Measurements from ENCODE around the gene SLC2A4.
A peak's percentile ranks its signal among the peaks of the same experiment; 100 is the strongest.
"Not testable (repeated sequence)": the region's sequence is repeated elsewhere in the genome, so short reads cannot be mapped to it uniquely, and the experiment has no call there.

The SLC2A4 gene

DNA sequence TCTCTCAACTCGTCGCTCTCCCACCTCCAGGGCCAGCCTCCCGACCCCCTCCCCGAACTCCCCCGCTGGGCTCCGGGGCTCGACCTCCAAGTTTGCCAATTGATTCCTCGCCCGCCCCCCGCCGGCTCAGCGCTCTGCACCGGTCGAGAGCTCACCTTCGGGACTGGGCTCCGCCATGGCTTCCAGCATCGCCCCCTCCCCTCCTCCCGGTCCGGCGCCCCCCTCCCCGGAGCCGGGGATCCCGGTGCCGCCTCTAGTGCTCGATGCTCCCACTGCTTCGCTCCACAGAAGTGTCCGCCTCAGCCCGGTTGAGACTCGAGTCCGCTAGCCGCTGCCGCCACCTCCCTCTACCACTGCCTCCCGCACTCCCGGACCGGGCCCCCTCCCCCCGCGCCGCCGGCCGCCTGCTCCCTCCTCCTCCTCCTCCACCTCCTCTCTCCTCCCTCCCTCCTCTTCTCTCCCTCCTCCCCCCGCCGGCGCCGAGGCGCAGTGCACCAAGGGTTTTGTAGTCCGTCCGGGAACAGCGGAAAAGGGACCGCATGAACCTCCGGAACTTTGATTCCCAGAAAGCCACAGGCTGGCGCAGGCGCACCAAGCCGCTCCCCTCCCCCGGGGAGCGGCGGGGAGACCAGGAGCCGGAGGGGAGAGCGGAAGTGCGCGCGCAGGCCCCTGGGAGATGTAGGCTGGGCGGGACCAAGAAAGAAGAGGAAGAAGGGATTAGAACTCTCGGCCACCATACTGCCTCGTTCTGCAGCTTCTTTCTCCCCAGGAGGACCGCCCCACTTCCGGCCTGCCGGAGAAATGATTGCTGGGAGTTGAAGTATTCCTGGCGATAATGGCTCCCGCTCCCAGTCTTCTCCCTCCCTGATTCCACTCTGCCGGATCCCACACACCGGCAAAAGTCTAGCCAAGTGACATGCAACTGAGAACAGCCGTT lies 42.2 kb upstream of the SLC2A4 start, which contains the start of gene PHF23:
Gene PHF23 (minus strand): TSS at position 367 of the 937 bp plus-strand sequence. CDS start 178 bp downstream, at position 189.
- Histone ChIP-seq H2AFZ (ENCODE audit: low read length, unreplicated experiment) (peak within 1 kb of the TSS; percentile 8), H3K27ac (ENCODE audit: low read depth, low read length) (peak within 1 kb of the TSS; percentile 96), H3K4me1 (ENCODE audit: control insufficient read depth, insufficient read depth, low read length, unreplicated experiment) (peaks cover 44% of the 10 kb centered on the region), H3K36me3 (ENCODE audit: insufficient read depth, low read length) (peaks cover 24% of the 10 kb centered on the region; the same call in 1 of the 2 replicates), H3K4me3 (ENCODE audit: low read depth, low read length) (peak within 1 kb of the TSS; percentile 97), H3K79me2 (ENCODE audit: control insufficient read depth, insufficient read depth, low read length, unreplicated experiment) (peaks cover 61% of the 10 kb centered on the region), H3K27me3 (ENCODE audit: insufficient read depth, low read length) (no peaks in the 10 kb centered on the region)

DNA sequence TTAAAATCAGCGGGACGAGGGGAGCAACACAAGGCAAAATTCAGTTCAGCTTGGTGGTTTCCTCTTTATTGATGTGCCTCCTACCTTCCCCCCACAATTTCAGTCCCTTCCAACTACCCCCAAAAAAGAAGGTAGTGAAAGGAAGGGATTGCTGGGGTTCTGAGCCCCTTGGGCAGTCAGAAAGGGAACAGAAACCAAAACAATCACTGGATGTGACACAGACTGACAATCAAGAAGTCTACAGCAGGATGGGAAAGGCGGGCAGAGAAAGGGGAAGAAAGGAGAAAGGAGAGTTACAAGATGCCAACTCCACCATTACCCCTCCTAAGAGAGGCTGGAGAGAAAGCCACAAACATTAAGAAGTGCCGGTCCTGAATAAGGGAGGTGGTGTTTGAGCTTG lies 41.1 kb upstream of the SLC2A4 start:
- peak overlapping the region; percentile 91 for H3K4me3 ChIP-seq (ENCODE audit: low read depth, low read length)
- H3K27ac ChIP-seq (ENCODE audit: low read depth, low read length), result peak overlapping the region; percentile 96; the same call in 1 of the 2 replicates
- peaks cover 55% of the 10 kb centered on the region for H3K79me2 ChIP-seq (ENCODE audit: control insufficient read depth, insufficient read depth, low read length, unreplicated experiment)
- peaks cover 35% of the 10 kb centered on the region for H3K4me1 ChIP-seq (ENCODE audit: control insufficient read depth, insufficient read depth, low read length, unreplicated experiment)
- H3K36me3 ChIP-seq (ENCODE audit: insufficient read depth, low read length), result peaks cover 20% of the 10 kb centered on the region; the same call in 1 of the 2 replicates
- no peak overlapping the region for H2AFZ ChIP-seq (ENCODE audit: low read length, unreplicated experiment)
- no peaks in the 10 kb centered on the region for H3K27me3 ChIP-seq (ENCODE audit: insufficient read depth, low read length)

DNA sequence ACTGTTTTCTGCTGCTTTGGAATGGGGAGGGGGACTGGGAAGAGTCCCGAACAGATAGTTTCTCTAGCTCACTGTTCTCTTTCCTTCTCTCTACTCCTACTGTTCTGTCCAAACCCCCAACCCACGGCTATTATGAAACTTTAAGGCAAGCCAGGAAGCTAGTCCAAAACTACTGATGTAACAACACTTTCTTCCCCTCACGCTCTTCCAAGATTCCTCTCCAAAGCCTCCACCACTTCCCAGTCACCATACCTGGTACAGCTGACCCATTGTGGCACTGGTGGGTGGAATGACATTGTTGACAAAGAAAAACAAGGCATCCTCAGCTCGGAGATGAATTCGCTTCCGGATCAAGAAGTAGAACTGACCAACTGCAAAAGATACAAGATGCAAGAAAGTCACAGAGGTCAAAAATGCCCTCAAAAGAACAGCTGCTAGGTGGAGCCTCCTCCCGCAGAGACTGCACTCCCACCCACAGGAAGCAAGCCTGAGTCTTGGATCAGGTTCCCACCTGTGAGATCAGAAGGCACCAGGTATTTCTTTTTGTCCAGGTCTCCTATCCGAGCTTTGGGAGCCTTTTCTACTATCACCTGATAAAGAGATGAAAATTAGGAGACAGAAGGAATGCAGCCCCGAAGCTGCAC lies 40.3 kb upstream of the SLC2A4 start:
- Histone ChIP-seq H3K36me3 (ENCODE audit: insufficient read depth, low read length) (peaks cover 18% of the 10 kb centered on the region; the same call in 1 of the 2 replicates), H3K4me3 (ENCODE audit: low read depth, low read length) (peak overlapping the region; percentile 91), H2AFZ (ENCODE audit: low read length, unreplicated experiment) (no peak overlapping the region), H3K27ac (ENCODE audit: low read depth, low read length) (peak overlapping the region; percentile 96), H3K27me3 (ENCODE audit: insufficient read depth, low read length) (no peaks in the 10 kb centered on the region), H3K79me2 (ENCODE audit: control insufficient read depth, insufficient read depth, low read length, unreplicated experiment) (peaks cover 48% of the 10 kb centered on the region), H3K4me1 (ENCODE audit: control insufficient read depth, insufficient read depth, low read length, unreplicated experiment) (peaks cover 27% of the 10 kb centered on the region)

DNA sequence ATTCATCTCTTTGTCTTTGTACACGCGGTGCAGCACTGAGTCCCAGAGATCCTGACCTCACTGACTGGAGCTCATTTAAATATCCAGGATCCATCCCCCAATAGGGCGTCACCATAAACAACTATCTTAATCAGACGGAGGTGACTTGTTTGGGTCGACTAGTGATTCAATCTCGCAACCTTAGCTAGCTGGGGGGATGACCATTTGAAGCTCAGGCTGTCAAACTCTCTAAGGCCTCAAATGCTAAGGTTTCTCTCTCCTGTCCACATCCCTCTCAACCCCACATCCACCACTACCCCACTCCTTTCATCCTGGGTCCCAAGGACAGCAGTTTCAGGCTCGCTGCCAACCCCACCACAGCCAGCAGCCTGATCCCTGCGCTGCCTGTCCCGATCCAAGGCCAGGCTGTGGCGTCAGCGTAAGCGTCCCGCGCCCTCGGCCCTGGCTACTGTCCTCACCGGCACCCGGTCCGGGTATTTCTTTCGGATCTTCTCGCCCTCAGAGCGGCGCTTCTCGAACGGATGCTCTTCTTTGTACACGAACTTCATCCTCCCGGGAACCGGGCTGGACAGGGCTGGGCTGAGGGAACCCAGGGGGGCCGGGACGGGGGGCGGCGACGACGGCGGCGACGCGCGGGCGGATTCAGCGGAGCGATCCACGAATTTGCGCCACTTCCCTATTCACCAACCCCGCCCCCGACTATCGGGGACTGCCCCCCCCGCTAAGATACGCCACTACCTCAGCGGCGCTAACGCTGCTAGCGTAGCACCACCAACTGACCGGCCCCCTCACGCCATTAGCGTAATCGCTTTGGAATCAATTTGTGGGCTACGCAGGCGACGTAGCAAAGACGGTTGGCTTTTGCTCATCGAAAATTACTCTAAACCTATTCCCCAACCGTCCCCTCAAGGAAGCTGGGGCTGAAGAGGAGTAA lies 39.5 kb upstream of the SLC2A4 start, which contains the start of gene GABARAP:
Gene GABARAP (minus strand): TSS at position 667 of the 934 bp plus-strand sequence. CDS start 119 bp downstream, at position 548.
- Histone ChIP-seq H3K27me3 (ENCODE audit: insufficient read depth, low read length) (no peaks in the 10 kb centered on the region), H3K4me3 (ENCODE audit: low read depth, low read length) (peak within 1 kb of the TSS; percentile 91), H3K27ac (ENCODE audit: low read depth, low read length) (peak within 1 kb of the TSS; percentile 96), H3K79me2 (ENCODE audit: control insufficient read depth, insufficient read depth, low read length, unreplicated experiment) (peaks cover 45% of the 10 kb centered on the region), H3K36me3 (ENCODE audit: insufficient read depth, low read length) (peaks cover 18% of the 10 kb centered on the region; the same call in 1 of the 2 replicates), H2AFZ (ENCODE audit: low read length, unreplicated experiment) (peak within 1 kb of the TSS; percentile 78), H3K4me1 (ENCODE audit: control insufficient read depth, insufficient read depth, low read length, unreplicated experiment) (peaks cover 25% of the 10 kb centered on the region)

DNA sequence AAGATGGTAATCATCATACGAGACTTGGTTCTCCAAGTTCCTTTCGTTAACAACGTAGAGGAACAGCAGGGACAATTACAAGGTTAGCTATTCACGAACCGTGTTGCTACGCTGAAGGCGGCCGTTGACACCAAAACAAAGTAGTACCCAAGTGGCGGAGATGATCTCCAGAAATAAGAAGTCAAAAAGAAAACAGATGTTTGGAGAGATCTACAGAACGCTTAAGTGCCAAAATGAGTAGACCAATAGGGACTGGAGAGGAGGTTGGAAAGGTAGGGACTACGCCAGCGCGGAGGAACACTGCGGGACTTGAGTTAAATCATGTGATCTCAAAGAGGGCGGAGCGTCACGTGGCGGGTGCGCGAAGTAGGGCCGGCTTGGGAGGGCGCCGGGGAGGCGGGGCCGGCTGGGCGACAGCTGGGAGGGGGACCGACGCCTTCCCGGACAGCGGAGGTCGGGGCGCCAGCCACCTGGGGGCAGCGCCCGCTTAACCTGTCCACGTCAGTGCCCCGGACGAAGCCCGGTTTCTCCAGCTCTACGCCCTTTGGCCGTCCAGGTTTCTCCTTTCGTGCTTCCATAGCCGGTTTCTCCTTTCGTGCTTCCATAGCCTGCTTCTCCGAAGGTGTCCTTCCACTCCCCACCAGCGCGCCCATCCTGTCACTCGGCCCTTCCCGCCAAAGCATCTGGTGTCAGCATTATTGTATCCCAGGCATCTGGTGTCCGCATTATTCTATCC lies 38.6 kb upstream of the SLC2A4 start:
- Histone ChIP-seq H3K4me1 (ENCODE audit: control insufficient read depth, insufficient read depth, low read length, unreplicated experiment) (peaks cover 21% of the 10 kb centered on the region), H3K36me3 (ENCODE audit: insufficient read depth, low read length) (peaks cover 14% of the 10 kb centered on the region; the same call in 1 of the 2 replicates), H3K27me3 (ENCODE audit: insufficient read depth, low read length) (no peaks in the 10 kb centered on the region), H3K4me3 (ENCODE audit: low read depth, low read length) (peak overlapping the region; percentile 91), H3K27ac (ENCODE audit: low read depth, low read length) (peak overlapping the region; percentile 96), H2AFZ (ENCODE audit: low read length, unreplicated experiment) (peak overlapping the region; percentile 71), H3K79me2 (ENCODE audit: control insufficient read depth, insufficient read depth, low read length, unreplicated experiment) (peaks cover 46% of the 10 kb centered on the region)

DNA sequence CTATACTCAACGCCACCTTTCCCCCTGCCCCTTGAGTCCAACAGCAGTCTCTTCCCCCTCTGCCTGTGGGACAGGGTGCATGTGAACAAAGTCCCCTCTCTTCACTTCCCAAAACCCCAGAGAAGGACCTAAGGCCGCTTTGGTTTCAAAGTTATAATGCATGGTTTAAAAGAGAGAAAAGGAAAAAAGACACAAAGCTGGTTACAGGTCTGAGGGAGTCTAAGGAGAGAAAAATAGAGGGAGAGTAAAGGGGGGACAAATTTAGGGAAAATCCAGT lies 38.1 kb upstream of the SLC2A4 start:
- Histone ChIP-seq H2AFZ (ENCODE audit: low read length, unreplicated experiment) (no peak overlapping the region), H3K36me3 (ENCODE audit: insufficient read depth, low read length) (peaks cover 14% of the 10 kb centered on the region; the same call in 1 of the 2 replicates), H3K79me2 (ENCODE audit: control insufficient read depth, insufficient read depth, low read length, unreplicated experiment) (peaks cover 50% of the 10 kb centered on the region), H3K27ac (ENCODE audit: low read depth, low read length) (peak overlapping the region; percentile 96), H3K4me3 (ENCODE audit: low read depth, low read length) (peak overlapping the region; percentile 91), H3K27me3 (ENCODE audit: insufficient read depth, low read length) (no peaks in the 10 kb centered on the region), H3K4me1 (ENCODE audit: control insufficient read depth, insufficient read depth, low read length, unreplicated experiment) (peaks cover 21% of the 10 kb centered on the region)

DNA sequence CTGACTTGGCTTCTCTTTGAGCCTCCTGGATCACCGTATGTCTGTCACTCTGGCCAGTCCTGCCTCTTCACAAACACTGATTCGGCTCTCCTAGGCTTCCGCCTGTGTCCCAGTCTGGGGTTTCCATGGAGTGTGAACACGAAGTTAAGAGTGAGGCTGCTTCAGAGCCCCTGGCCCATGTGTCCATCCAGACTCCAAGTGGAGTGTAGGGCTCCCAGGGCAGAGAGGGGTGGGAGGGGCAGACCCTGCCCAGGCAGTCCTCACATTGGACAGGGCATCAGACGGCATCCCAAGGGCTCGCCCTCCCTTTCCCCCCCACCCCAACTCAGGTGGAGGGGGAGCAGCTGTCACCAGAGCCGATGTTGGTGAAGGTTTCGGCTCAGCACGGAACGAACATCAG lies 37.7 kb upstream of the SLC2A4 start:
- peaks cover 23% of the 10 kb centered on the region for H3K4me1 ChIP-seq (ENCODE audit: control insufficient read depth, insufficient read depth, low read length, unreplicated experiment)
- H3K79me2 ChIP-seq (ENCODE audit: control insufficient read depth, insufficient read depth, low read length, unreplicated experiment), result peaks cover 50% of the 10 kb centered on the region
- peaks cover 14% of the 10 kb centered on the region; the same call in 1 of the 2 replicates for H3K36me3 ChIP-seq (ENCODE audit: insufficient read depth, low read length)
- H3K4me3 ChIP-seq (ENCODE audit: low read depth, low read length); H2AFZ ChIP-seq (ENCODE audit: low read length, unreplicated experiment); H3K27me3 ChIP-seq (ENCODE audit: insufficient read depth, low read length): not testable (repeated sequence)
- peak overlapping the region; percentile 96; the same call in 1 of the 2 replicates for H3K27ac ChIP-seq (ENCODE audit: low read depth, low read length)

DNA sequence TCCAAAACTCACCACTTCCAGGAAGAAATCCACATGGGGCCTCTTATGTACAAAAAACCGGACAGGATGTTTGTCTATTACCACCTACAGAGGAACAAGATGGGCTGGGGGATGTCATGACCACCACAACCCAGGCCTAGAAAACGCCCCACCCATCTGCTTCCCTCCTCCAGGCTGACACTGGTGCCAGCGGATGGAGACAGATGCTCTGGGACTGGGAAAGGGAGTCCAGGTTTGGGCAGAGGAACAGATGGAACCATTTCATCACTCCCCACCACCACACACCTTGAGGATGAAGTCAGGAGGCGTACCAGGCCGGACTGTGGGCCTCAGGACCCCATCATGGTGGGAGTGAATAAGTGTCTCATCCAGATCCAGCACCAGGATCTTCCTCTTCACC lies 34.7 kb upstream of the SLC2A4 start:
- peaks cover 51% of the 10 kb centered on the region for H3K79me2 ChIP-seq (ENCODE audit: control insufficient read depth, insufficient read depth, low read length, unreplicated experiment)
- peaks cover 22% of the 10 kb centered on the region for H3K4me1 ChIP-seq (ENCODE audit: control insufficient read depth, insufficient read depth, low read length, unreplicated experiment)
- no peaks in the 10 kb centered on the region for H3K27me3 ChIP-seq (ENCODE audit: insufficient read depth, low read length)
- H3K27ac ChIP-seq (ENCODE audit: low read depth, low read length), result no peak overlapping the region
- H3K4me3 ChIP-seq (ENCODE audit: low read depth, low read length), result no peak overlapping the region
- no peak overlapping the region for H2AFZ ChIP-seq (ENCODE audit: low read length, unreplicated experiment)
- peaks cover 2% of the 10 kb centered on the region; the same call in 1 of the 2 replicates for H3K36me3 ChIP-seq (ENCODE audit: insufficient read depth, low read length)

DNA sequence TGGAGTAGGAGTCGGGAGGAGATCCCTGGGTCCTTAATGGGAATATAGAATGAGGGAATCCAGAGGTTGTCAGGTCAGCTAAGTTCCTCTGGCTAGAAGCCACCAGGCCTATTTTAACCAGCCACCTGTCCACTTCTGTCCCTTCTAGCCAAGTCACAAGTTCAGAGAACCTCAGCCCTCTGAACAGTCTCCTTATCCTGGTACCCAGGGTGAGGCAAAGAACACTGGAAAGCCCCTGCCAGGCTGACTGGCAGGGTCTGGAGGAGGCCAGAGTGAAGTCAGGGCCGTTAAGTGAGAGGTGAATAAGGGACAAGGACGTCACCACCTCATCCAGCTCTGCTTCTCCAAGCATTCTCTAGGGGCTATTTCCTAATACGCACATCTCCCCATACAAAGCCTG lies 32.7 kb upstream of the SLC2A4 start:
- H3K79me2 ChIP-seq (ENCODE audit: control insufficient read depth, insufficient read depth, low read length, unreplicated experiment), result peaks cover 59% of the 10 kb centered on the region

More for the DNA sequence above, 32.7 kb upstream of the SLC2A4 start:
- H3K27ac ChIP-seq (ENCODE audit: low read depth, low read length), result no peak overlapping the region
- H3K4me1 ChIP-seq (ENCODE audit: control insufficient read depth, insufficient read depth, low read length, unreplicated experiment), result peaks cover 25% of the 10 kb centered on the region
- H3K4me3 ChIP-seq (ENCODE audit: low read depth, low read length), result peak overlapping the region; percentile 23; the same call in 1 of the 2 replicates
- H2AFZ ChIP-seq (ENCODE audit: low read length, unreplicated experiment), result no peak overlapping the region
- H3K36me3 ChIP-seq (ENCODE audit: insufficient read depth, low read length), result peaks cover 7% of the 10 kb centered on the region; the same call in 1 of the 2 replicates
- H3K27me3 ChIP-seq (ENCODE audit: insufficient read depth, low read length), result no peaks in the 10 kb centered on the region

Measured in ACC112 (cell line).